Nephron (organoid): ENCODE results near the gene NRF1.

Source experiments
- H3K27ac Mint-ChIP-seq, 3 experiments: 2 replicates each; pipeline ENCODE4 v1.8.0; 2020; ENCODE audit warnings: mixed read lengths in 3 of 3, mild to moderate bottlenecking in 2 of 3, moderate library complexity in 1 of 3
- H3K27me3 Mint-ChIP-seq: 2 replicates; pipeline ENCODE4 v1.8.0; 2021; ENCODE audit warnings: low read depth, mild to moderate bottlenecking, moderate library complexity, mixed read lengths
- H3K36me3 Mint-ChIP-seq: 2 replicates; pipeline ENCODE4 v1.8.0; 2020; ENCODE audit warnings: low read depth, mixed read lengths
- H3K4me1 Mint-ChIP-seq: 2 replicates; pipeline ENCODE4 v1.8.0; 2020; ENCODE audit warnings: mixed read lengths
- H3K4me3 Mint-ChIP-seq, 3 experiments: 2 replicates each; pipeline ENCODE4 v1.8.0; 2020; ENCODE audit warnings: mild to moderate bottlenecking in 3 of 3, mixed read lengths in 3 of 3, moderate library complexity in 2 of 3
- H3K9me3 Mint-ChIP-seq: 2 replicates; pipeline ENCODE4 v1.8.0; 2020; ENCODE audit warnings: mixed read lengths
- TF ChIP-seq, protein P1 (sequence below), 3 experiments: fragments of 200-600 bp; sonication (generic); IDR thresholded peaks; one replicate each; pipeline ENCODE4 v1.5.0; 2021; ENCODE audit warnings: antibody characterized with exemption in 3 of 3; ENCODE audit not compliant: unreplicated experiment in 3 of 3

NRF1 gene

GRCh38 chr7:129752760-129753159 lies 141.2 kb downstream of the NRF1 start:
- Mint-ChIP-seq H3K27me3 (peaks cover 4% of the 10 kb centered on the region), H3K4me1 (no peaks in the 10 kb centered on the region)

DNA sequence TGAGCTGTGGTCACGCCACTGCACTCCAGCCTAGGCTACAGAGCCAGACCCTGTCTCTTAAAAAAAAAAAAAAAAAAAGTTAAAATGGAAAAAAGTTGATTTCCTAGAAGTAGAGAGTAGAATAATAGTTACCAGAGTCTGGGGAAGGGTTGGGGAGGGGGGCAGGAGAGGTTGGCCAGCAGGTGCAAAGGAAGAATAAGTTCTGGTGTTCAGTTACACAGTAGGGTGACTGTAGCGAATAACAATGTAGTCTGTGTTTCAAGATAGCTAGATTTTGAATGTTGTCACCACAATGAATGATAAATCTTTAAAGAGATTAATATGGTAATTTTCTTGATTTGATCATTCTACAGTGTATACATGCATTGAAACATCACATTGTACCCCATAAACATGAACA lies 142.9 kb downstream of the NRF1 start:
- no peaks in the 10 kb centered on the region for H3K4me1 Mint-ChIP-seq
- H3K36me3 Mint-ChIP-seq: peaks cover 49% of the 10 kb centered on the region
- H3K27me3 Mint-ChIP-seq: peaks cover 4% of the 10 kb centered on the region
- no peaks in the 10 kb centered on the region for H3K9me3 Mint-ChIP-seq
- H3K27ac Mint-ChIP-seq: no peak overlapping the region
- no peak overlapping the region for H3K4me3 Mint-ChIP-seq
- TF ChIP-seq, protein P1, sequence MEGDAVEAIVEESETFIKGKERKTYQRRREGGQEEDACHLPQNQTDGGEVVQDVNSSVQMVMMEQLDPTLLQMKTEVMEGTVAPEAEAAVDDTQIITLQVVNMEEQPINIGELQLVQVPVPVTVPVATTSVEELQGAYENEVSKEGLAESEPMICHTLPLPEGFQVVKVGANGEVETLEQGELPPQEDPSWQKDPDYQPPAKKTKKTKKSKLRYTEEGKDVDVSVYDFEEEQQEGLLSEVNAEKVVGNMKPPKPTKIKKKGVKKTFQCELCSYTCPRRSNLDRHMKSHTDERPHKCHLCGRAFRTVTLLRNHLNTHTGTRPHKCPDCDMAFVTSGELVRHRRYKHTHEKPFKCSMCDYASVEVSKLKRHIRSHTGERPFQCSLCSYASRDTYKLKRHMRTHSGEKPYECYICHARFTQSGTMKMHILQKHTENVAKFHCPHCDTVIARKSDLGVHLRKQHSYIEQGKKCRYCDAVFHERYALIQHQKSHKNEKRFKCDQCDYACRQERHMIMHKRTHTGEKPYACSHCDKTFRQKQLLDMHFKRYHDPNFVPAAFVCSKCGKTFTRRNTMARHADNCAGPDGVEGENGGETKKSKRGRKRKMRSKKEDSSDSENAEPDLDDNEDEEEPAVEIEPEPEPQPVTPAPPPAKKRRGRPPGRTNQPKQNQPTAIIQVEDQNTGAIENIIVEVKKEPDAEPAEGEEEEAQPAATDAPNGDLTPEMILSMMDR (IDR thresholded peaks at IDR 0.05; ENCODE audit: unreplicated experiment in 3 of 3): no peak

More at GRCh38 chr7:129752760-129753159, 141.2 kb downstream of the NRF1 start:
- TF ChIP-seq, protein P1 (IDR thresholded peaks at IDR 0.05; ENCODE audit: unreplicated experiment in 3 of 3): no peak
- H3K27ac Mint-ChIP-seq: no peak overlapping the region
- H3K9me3 Mint-ChIP-seq: no peaks in the 10 kb centered on the region
- H3K4me3 Mint-ChIP-seq: no peak overlapping the region
- peaks cover 52% of the 10 kb centered on the region for H3K36me3 Mint-ChIP-seq

DNA sequence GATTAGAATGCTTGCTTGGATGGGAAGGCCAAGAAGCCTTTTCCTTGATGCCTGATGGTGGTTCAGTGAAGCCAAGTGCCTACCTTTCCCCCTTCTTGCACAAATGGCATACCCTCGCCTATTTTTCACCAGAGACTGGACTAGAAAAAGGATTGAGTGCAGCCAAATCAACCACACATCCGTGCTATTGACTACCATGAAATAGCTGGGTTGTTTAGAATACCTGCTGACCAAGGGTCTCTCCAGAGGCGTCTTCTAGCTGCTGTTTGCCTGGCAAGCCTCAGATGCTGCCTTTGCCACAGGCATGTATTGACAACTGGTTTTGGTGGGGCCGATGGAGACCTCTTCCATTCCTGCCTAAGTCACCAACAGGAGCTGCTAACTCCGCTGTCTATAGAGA lies 146.5 kb downstream of the NRF1 start:
- H3K36me3 Mint-ChIP-seq: peaks cover 37% of the 10 kb centered on the region
- H3K4me3 Mint-ChIP-seq: no peak overlapping the region
- no peaks in the 10 kb centered on the region for H3K27me3 Mint-ChIP-seq
- H3K4me1 Mint-ChIP-seq: no peaks in the 10 kb centered on the region
- no peak overlapping the region for H3K27ac Mint-ChIP-seq
- H3K9me3 Mint-ChIP-seq: no peaks in the 10 kb centered on the region
- TF ChIP-seq, protein P1 (IDR thresholded peaks at IDR 0.05; ENCODE audit: unreplicated experiment in 3 of 3): no peak

- Mint-ChIP-seq H3K36me3 (peaks cover 8% of the 10 kb centered on the region), H3K9me3 (no peaks in the 10 kb centered on the region), H3K4me1 (no peaks in the 10 kb centered on the region), H3K4me3 (no peak overlapping the region), H3K27me3 (no peaks in the 10 kb centered on the region), H3K27ac (no peak overlapping the region)
- TF ChIP-seq, protein P1 (IDR thresholded peaks at IDR 0.05; ENCODE audit: unreplicated experiment in 3 of 3): no peak
Measured at GRCh38 chr7:129762387-129762969, 151.0 kb downstream of the NRF1 start.

DNA sequence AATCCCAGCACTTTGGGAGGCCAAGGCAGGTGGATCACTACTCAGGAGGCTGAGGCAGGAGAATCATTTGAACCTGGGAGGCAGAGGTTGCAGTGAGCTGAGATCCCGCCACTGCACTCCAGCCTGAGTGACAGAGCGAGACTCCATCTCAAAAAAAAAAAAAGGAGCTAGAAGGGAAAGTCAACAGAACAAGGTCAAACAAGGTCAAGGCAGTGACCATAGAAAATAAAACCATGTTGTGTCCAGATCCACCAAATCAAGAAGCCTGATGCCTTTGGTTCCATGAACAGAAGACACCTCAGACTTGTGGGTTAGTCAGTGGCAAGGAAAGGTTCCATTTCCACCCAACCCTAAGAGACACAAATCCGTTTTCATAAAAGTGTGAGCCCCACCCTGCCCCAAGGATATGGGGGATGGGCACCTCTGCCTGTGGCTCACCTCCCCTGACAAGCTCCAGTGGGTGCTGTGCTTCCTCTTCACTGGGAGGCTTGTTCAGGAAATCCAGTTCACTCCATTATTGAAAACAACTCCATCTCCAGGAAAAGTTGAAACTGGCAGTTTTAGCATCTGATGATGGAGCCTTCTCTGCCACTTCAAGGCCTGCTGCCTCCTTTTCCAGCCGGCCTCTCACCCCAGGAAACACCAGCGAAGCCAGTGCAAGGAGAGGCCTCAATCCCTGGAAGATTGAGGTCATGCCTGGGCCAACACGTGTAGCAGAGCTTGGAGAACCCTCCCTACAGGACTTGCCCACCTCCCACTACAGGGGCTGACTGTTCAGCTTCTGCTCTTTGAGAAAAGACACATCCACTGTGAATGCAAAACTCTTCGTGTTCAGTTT lies 152.9 kb downstream of the NRF1 start:
- no peak overlapping the region for H3K27ac Mint-ChIP-seq
- H3K9me3 Mint-ChIP-seq: no peaks in the 10 kb centered on the region
- peaks cover 4% of the 10 kb centered on the region for H3K4me1 Mint-ChIP-seq
- TF ChIP-seq, protein P1 (IDR thresholded peaks at IDR 0.05; ENCODE audit: unreplicated experiment in 3 of 3): no peak
- H3K4me3 Mint-ChIP-seq: no peak overlapping the region
- peaks cover 5% of the 10 kb centered on the region for H3K27me3 Mint-ChIP-seq
- H3K36me3 Mint-ChIP-seq: no peaks in the 10 kb centered on the region
